ES-I3 (cell line): ENCODE results near the gene FAM3C.

ENCODE experiments used
- H3K36me3 ChIP-seq: 2 replicates; pipeline ENCODE4 v1.6.1; 2013; ENCODE audit warnings: mild to moderate bottlenecking, low read length, control low read depth, moderate library complexity; ENCODE audit not compliant: insufficient read depth
- H3K4me1 ChIP-seq: 2 replicates; pipeline ENCODE4 v1.6.1; 2013; ENCODE audit warnings: mild to moderate bottlenecking, control low read depth, low read length; ENCODE audit not compliant: insufficient read depth
- H3K9ac ChIP-seq: 2 replicates; pipeline ENCODE4 v1.6.1; 2013; ENCODE audit warnings: low read depth, mild to moderate bottlenecking, low read length, moderate library complexity
- H3K9me3 ChIP-seq: 2 replicates; pipeline ENCODE4 v1.6.1; 2013; ENCODE audit warnings: mild to moderate bottlenecking, low read length, moderate library complexity; ENCODE audit not compliant: control insufficient read depth, insufficient read depth

The FAM3C gene

GRCh38 chr7:121300685-121301420 lies 95.3 kb downstream of the FAM3C start:
- Histone ChIP-seq H3K4me1 (peaks cover 7% of the 10 kb centered on the region; the same call in 1 of the 2 replicates), H3K36me3 (no peaks in the 10 kb centered on the region), H3K9ac (no peak overlapping the region), H3K9me3 (no peaks in the 10 kb centered on the region)
